ENCODE results near the gene PRPF6. TPM values are rescaled to one million over a fixed set of nuclear protein-coding genes. Genes with fewer than 3 reads are reported as not detected.

Gene PRPF6
- total and polyA plus RNA-seq, 2 of the 13 experiments (the other 11 are each of a cell fraction or from before 2014, with no cell fraction given), result 63.7 to 101 TPM

- peak; percentile 32; the same call in 1 of the 2 replicates for TF ChIP-seq PAXIP1 (CRISPR knock-in tag; conservative IDR thresholded peaks at IDR 0.05)
- no peak for TF ChIP-seq HOMEZ (CRISPR knock-in tag; IDR thresholded peaks at IDR 0.05; ENCODE audit: low read depth)
- TF ChIP-seq ZNF670 (CRISPR knock-in tag; IDR thresholded peaks at IDR 0.05; ENCODE audit: borderline replicate concordance), result no peak; the same call in 1 of the 2 replicates
- TF ChIP-seq ZNF329 (CRISPR knock-in tag; IDR thresholded peaks at IDR 0.05; ENCODE audit: low read depth), result no peak
- TF ChIP-seq ZNF563 (CRISPR knock-in tag; IDR thresholded peaks at IDR 0.05), result no peak
- TF ChIP-seq ONECUT2 (CRISPR knock-in tag; IDR thresholded peaks at IDR 0.05), result no peak
- TF ChIP-seq SNAI1 (CRISPR knock-in tag; IDR thresholded peaks at IDR 0.05; ENCODE audit: borderline replicate concordance), result no peak
- peak; percentile 54; the same call in 1 of the 2 replicates for TF ChIP-seq EEA1 (CRISPR knock-in tag; IDR thresholded peaks at IDR 0.05; ENCODE audit: borderline replicate concordance)
- no peak for TF ChIP-seq MTA3 (CRISPR knock-in tag; IDR thresholded peaks at IDR 0.05)
- no peak for TF ChIP-seq SRF (IDR thresholded peaks at IDR 0.05; ENCODE audit: low read depth, low read length)
- TF ChIP-seq GATAD2A (CRISPR knock-in tag; IDR thresholded peaks at IDR 0.05), result peak; percentile 83
- peak; percentile 82 for TF ChIP-seq NR2F6 (IDR thresholded peaks at IDR 0.05)
- TF ChIP-seq NR2F6 (CRISPR knock-in tag; IDR thresholded peaks at IDR 0.05), result peak; percentile 90
- peak; percentile 59; the same call in 1 of the 2 replicates for TF ChIP-seq FOXO1 (CRISPR knock-in tag; IDR thresholded peaks at IDR 0.05)
- TF ChIP-seq ZNF761 (CRISPR knock-in tag; conservative IDR thresholded peaks at IDR 0.05), result no peak; the same call in 1 of the 2 replicates
- TF ChIP-seq ASH2L (IDR thresholded peaks at IDR 0.05; ENCODE audit: insufficient read length, low read depth, low read length), result no peak
- peak; percentile 80 for TF ChIP-seq ERF (CRISPR knock-in tag; IDR thresholded peaks at IDR 0.05)
- TF ChIP-seq CENPT (CRISPR knock-in tag; IDR thresholded peaks at IDR 0.05; ENCODE audit: low read depth), result no peak; the same call in none of the 2 replicates
- TF ChIP-seq ZNF652 (CRISPR knock-in tag; IDR thresholded peaks at IDR 0.05; ENCODE audit: borderline replicate concordance, low read depth), result no peak; the same call in 1 of the 2 replicates
- no peak for TF ChIP-seq PREB (CRISPR knock-in tag; IDR thresholded peaks at IDR 0.05)
Measured at GRCh38 chr20:64050261-64051032, 69.5 kb downstream of the PRPF6 start (continued).

Data from HepG2 (cell line).